IPS-15b (cell line): ENCODE measurements around the gene HNRNPA1.

Experiments used
- H3K27me3 ChIP-seq: one replicate; pipeline ENCODE4 v1.6.1; 2013; ENCODE audit warnings: low read length; ENCODE audit not compliant: control insufficient read depth, insufficient read depth
- H3K36me3 ChIP-seq: one replicate; pipeline ENCODE4 v1.6.1; 2013; ENCODE audit warnings: low read length; ENCODE audit not compliant: control insufficient read depth, insufficient read depth
- H3K4me1 ChIP-seq: one replicate; pipeline ENCODE4 v1.6.1; 2013; ENCODE audit warnings: mild to moderate bottlenecking, low read length; ENCODE audit not compliant: control insufficient read depth, insufficient read depth
- H3K4me3 ChIP-seq: one replicate; pipeline ENCODE4 v1.5.1; 2013; ENCODE audit warnings: low read depth, low read length
- H3K9ac ChIP-seq: one replicate; pipeline ENCODE4 v1.6.1; 2013; ENCODE audit warnings: low read depth, mild to moderate bottlenecking, low read length
- H3K9me3 ChIP-seq: one replicate; pipeline ENCODE4 v1.6.1; 2013; ENCODE audit warnings: mild to moderate bottlenecking, low read length; ENCODE audit not compliant: control insufficient read depth, insufficient read depth

Gene HNRNPA1

GRCh38 chr12:54329759-54330158 is 49.2 kb downstream of the HNRNPA1 start:
- Histone ChIP-seq H3K9me3 (no peaks in the 10 kb centered on the region), H3K27me3 (no peaks in the 10 kb centered on the region), H3K9ac (no peak overlapping the region), H3K36me3 (no peaks in the 10 kb centered on the region), H3K4me3 (no peak overlapping the region), H3K4me1 (peaks cover 9% of the 10 kb centered on the region)

- H3K4me1 ChIP-seq = peaks cover 9% of the 10 kb centered on the region
- no peak overlapping the region for H3K9ac ChIP-seq
- no peaks in the 10 kb centered on the region for H3K9me3 ChIP-seq
- no peaks in the 10 kb centered on the region for H3K27me3 ChIP-seq
- no peaks in the 10 kb centered on the region for H3K36me3 ChIP-seq
- no peak overlapping the region for H3K4me3 ChIP-seq
Observed at GRCh38 chr12:54330442-54330841, 49.9 kb downstream of the HNRNPA1 start.

- H3K27me3 ChIP-seq = no peaks in the 10 kb centered on the region
- no peak overlapping the region for H3K4me3 ChIP-seq
- H3K9me3 ChIP-seq = no peaks in the 10 kb centered on the region
- H3K9ac ChIP-seq = no peak overlapping the region
- no peaks in the 10 kb centered on the region for H3K36me3 ChIP-seq
- H3K4me1 ChIP-seq = peaks cover 9% of the 10 kb centered on the region
Observed at GRCh38 chr12:54331461-54331860, 50.9 kb downstream of the HNRNPA1 start.

- Histone ChIP-seq H3K9ac (no peak overlapping the region), H3K4me1 (peaks cover 9% of the 10 kb centered on the region), H3K27me3 (no peaks in the 10 kb centered on the region), H3K4me3 (no peak overlapping the region), H3K9me3 (no peaks in the 10 kb centered on the region), H3K36me3 (no peaks in the 10 kb centered on the region)
Observed at GRCh38 chr12:54333420-54334034, 53.0 kb downstream of the HNRNPA1 start.
